Activated naive CD8-positive, alpha-beta T cell treated with anti-CD3 and anti-CD28 coated beads, Interleukin-2, amount 50 U/mL, for 16 hours (primary cell): ENCODE measurements around the gene BATF2.
"Not testable (repeated sequence)": the region's sequence is repeated elsewhere in the genome, so short reads cannot be mapped to it uniquely, and the experiment has no call there.

ENCODE experiments used
- DNase-seq: peaks from one replicate; pipeline ENCODE4 v3.0.0-alpha.2; 2020; ENCODE audit warnings: low read depth, low spot score

The BATF2 gene

GRCh38 chr11:64996710-64997380, at the start of gene BATF2:
BATF2 (minus strand) TSS chr11:64996971; CDS start chr11:64996914, 57 bp downstream.
- DNase-seq = no peak

- DNase-seq = no peak
Observed at GRCh38 chr11:65045728-65046127, 49.0 kb upstream of the BATF2 start.

- DNase-seq = no peak
Observed at GRCh38 chr11:65045061-65045460, 48.3 kb upstream of the BATF2 start.

GRCh38 chr11:65043881-65044501, 47.2 kb upstream of the BATF2 start:
- no peak for DNase-seq

GRCh38 chr11:65042891-65043290, 46.1 kb upstream of the BATF2 start:
- DNase-seq = no peak

- DNase-seq = peak; percentile 68
Observed at GRCh38 chr11:65040847-65041622, 44.3 kb upstream of the BATF2 start, which contains the start of gene SAC3D1. SAC3D1 (plus strand) TSS chr11:65041210; CDS start chr11:65041293, 83 bp downstream.

GRCh38 chr11:65040520-65040846, 43.7 kb upstream of the BATF2 start:
- DNase-seq = no peak

- no peak for DNase-seq
Observed at GRCh38 chr11:65036931-65037330, 40.2 kb upstream of the BATF2 start.

GRCh38 chr11:65035579-65035978, 38.8 kb upstream of the BATF2 start:
- DNase-seq = no peak

- no peak for DNase-seq
Observed at GRCh38 chr11:65034423-65034822, 37.7 kb upstream of the BATF2 start.

GRCh38 chr11:65032216-65032615, 35.4 kb upstream of the BATF2 start:
- no peak for DNase-seq

GRCh38 chr11:65027213-65028067, 30.7 kb upstream of the BATF2 start, which contains the start of gene SNX15:
SNX15 (plus strand) TSS chr11:65027439; CDS start chr11:65027538, 99 bp downstream.
- DNase-seq = peak; percentile 79

- no peak for DNase-seq
Observed at GRCh38 chr11:65026810-65027209, 30.0 kb upstream of the BATF2 start.

- DNase-seq = not testable (repeated sequence)
Observed at GRCh38 chr11:65023502-65023901, 26.7 kb upstream of the BATF2 start.

- no peak for DNase-seq
Observed at GRCh38 chr11:65021509-65021908, 24.7 kb upstream of the BATF2 start.

- no peak for DNase-seq
Observed at GRCh38 chr11:65021003-65021402, 24.2 kb upstream of the BATF2 start.

GRCh38 chr11:65019824-65020223, 23.1 kb upstream of the BATF2 start:
- DNase-seq = no peak

- no peak for DNase-seq
Observed at GRCh38 chr11:65017937-65018336, 21.2 kb upstream of the BATF2 start.

- no peak for DNase-seq
Observed at GRCh38 chr11:65016705-65017104, 19.9 kb upstream of the BATF2 start.

GRCh38 chr11:65014726-65015227, 18.0 kb upstream of the BATF2 start:
- DNase-seq = no peak
